A204.1 (cell line): ENCODE measurements around the gene ARFGAP1.

Source experiments
- FAIRE-seq: peaks from 2 replicates; lab custom pipeline; 2012; peaks lifted over from hg19 to GRCh38; lab: Jason Lieb, UNC

The ARFGAP1 gene

DNA sequence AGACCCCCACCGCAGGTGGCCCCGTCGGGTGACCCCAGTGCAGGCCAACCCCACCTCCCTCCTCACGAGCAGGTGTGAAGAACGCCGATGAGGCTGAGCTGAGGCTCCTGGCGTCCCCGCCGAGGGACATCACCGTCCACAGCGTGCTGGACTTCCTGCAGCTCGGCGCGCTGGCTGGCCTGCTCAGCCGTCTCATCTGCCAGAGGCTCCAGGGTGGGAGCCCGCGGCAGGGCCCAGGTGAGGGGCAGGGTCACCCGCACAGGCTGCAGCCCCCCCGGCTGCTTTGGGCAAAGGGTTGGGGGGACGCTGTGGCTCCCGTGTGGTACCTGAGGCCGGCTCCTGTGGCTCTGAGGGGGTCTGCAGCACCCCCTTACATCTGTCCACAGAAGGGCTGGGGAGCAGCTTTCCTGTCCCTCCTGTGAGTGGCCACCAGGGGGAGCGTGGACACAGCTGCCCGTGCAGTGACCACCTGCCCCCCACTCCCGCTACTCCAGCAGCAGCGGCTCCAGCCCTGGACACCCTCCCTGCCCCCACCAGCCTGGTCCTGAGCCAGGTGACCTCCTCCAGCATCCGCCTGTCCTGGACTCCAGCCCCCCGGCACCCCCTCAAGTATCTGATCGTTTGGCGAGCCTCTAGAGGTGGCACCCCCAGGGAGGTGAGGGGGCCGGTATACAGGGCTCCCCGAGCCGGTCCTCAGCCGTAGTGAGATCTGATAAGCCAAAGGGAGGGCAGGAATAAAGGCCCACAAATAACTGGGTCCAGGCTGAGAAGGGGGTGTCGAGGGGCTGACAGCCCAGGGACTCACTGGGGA lies 36.9 kb downstream of the ARFGAP1 start:
- FAIRE-seq = no peak

DNA sequence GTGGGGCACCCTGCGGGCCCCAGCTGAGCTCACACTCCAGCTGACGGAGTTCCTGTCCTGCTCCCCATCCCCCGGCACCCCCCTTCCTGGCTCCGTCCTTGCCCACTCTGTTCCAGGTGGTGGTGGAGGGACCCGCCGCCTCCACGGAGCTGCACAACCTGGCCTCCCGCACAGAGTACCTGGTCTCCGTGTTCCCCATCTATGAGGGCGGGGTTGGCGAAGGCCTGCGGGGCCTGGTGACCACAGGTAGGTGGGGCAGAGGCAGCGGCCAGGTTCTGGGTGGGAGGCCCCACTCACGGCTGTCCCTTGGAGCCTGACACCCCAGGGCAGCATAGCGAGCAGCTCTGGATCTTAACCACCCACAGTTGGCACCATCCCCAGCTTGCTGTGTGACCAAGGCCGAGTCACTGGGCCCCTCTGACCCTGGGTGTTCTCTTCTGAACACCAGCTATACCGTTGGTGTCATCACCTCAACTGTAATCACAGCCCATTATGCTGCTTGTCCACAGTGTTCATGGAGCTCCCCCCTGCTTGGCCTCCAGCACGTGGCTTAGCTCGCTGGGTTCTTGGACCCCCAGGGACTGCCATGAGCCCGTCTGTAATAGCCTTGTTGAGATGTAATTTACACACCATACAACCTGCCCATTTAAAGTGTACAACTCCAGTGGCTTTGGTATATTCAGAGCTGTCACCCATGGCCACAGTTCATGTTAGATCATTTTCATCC lies 37.8 kb downstream of the ARFGAP1 start:
- FAIRE-seq = no peak

DNA sequence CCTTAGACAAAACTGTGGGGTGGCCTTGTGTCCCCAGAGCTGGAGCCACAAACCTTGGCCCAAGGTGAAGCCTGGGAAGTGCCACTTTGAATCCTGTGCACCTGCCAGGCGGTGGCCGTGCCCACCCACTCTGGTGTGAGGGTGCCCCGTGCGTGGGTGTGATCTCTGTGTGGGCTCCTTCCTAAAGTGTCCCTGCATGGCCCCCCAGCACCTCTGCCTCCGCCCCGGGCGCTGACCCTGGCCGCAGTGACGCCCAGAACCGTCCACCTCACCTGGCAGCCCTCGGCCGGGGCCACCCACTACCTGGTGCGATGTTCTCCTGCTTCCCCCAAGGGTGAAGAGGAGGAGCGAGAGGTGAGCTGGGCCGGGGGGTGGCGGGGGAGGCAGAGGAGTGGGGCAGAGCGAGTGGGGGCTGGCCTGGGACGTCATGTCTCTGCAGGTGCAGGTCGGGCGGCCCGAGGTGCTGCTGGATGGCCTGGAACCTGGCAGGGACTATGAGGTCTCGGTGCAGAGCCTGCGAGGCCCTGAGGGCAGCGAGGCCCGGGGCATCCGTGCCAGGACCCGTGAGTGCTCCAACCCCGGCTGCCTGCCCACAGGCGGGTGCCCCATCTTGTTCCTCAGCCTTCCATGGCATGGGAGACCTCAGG lies 38.7 kb downstream of the ARFGAP1 start:
- no peak for FAIRE-seq

DNA sequence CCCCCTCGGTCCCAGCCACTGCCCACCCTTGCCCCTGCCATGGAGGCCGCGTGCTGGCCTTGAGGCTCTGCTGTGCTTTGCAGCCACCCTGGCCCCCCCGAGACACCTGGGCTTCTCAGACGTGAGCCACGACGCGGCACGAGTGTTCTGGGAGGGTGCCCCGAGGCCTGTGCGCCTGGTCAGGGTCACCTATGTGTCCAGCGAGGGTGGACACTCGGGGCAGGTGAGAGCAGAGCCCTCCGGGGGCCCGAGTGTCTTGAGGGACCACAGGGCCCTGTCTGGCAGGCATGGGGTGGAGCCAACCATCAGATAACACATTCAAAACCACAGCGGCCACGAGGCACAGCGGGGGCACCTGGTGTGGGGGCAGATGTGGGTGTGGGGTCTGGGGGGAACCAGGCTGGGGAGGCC lies 39.2 kb downstream of the ARFGAP1 start:
- FAIRE-seq = no peak

DNA sequence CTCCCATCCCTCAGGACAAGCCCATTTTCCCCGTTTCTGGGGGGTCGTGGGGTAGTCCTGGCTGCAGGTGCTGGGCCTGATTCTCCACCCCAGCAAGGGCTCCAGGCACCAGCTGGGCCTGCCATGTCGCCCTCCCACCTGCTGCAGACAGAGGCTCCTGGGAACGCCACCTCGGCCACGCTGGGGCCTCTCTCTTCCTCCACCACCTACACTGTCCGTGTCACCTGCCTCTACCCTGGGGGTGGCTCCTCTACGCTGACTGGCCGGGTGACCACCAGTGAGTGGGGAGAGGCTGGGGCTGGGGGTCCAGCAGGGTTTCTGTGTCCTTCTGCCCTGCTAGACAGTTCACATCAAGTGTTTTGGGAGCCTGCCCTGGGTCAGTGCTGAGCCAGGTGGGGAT lies 39.7 kb downstream of the ARFGAP1 start:
- FAIRE-seq = no peak

DNA sequence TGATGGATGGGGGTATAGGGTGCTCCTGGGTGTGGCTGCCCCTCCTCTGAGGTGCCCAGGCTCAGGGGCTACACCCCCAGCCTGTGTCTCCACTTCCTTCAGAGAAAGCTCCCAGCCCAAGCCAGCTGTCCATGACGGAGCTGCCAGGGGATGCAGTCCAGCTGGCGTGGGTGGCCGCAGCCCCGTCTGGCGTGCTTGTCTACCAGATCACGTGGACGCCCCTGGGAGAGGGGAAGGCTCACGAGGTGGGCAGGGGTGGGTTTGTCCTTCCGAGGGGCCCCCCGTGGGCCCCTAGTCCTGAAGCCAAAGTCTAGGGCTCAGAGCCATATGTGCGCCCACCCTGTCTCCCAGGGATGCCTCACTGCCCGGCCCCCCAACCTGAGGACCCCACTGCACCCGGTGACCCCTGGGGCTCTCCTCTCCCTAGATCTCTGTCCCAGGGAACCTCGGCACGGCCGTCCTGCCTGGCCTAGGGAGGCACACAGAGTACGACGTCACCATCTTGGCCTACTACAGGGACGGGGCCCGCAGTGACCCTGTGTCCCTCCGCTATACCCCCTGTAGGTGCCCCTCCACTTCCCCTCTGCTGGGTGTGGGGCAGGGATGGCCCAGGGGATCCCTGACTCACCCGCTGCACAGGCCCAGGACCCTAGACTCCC lies 40.2 kb downstream of the ARFGAP1 start:
- FAIRE-seq = no peak

DNA sequence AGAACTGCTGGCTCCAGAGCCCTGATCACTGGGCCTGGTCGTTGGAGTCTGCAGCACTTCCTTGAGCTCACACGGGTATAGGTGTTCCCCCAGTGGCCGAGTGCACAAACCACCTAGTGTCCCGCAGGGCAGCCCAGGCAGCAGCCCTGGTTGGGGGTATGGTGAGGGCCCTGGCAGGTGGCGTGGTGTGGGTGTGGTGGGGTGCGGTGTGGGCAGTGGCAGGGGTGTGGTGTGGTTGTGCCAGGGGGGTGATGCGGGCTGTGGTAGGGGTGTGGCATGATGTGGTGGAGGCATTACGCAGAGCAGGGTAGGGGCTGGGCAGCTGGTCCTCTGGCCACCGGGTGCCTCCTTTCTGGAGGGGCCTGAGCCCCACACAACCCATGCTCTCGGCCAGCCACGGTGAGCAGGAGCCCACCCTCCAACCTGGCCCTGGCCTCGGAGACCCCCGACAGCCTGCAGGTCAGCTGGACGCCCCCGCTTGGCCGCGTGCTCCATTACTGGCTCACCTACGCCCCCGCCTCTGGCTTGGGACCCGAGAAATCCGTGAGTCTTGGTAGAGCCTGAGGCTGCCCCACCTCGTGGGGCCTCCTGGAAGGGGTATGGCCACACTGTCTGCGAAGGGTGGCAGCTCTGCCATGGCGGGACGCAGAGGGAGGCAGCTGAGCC lies 40.9 kb downstream of the ARFGAP1 start:
- no peak for FAIRE-seq

DNA sequence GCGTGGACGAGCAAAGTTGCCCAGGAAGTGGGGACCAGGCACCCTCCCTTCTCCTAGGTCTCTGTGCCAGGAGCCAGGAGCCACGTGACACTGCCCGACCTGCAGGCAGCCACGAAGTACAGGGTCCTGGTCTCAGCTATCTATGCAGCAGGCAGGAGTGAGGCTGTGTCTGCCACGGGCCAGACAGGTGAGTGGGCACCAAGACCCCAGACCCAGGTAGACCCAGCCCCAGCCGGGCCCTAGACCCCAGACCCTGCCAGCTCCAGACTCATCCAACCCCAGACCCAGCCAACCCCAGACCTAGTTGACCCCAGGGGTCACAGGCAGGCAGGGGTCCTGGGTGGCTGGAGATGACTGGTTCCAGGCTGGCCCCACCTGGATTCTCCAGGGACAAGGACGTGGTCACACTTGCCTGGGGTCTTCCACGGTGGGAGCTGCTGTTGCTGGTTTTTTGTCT lies 41.4 kb downstream of the ARFGAP1 start:
- FAIRE-seq = no peak

DNA sequence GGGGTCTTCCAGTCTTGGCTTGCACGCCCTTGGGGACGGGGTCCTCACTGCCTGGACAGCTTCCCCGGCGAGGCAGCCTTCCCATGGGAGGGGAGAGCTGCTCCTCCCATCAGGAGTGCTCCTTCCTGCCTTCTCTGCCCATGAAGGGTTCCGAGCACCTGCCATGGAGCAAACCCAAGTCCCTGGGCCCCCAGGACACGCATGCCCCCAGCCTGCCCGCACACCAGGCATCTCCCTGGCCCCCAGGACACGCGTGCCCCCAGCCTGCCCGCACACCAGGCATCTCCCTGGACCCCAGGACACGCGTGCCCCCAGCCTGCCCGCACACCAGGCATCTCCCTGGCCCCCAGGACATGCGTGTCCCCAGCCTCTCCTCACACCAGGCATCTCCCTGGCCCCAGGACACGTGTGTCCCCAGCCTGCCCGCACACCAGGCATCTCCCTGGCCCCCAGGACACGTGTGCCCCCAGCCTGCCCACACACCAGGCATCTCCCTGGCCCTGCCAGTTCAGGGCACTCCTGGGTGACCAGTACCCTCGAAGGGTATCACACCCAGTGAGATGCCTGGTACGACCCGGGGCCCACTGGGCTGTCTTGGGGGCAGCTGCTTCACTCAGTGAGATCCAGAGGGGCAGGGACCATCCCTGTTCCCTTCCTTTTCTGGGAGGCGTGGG lies 42.1 kb downstream of the ARFGAP1 start:
- no peak for FAIRE-seq

DNA sequence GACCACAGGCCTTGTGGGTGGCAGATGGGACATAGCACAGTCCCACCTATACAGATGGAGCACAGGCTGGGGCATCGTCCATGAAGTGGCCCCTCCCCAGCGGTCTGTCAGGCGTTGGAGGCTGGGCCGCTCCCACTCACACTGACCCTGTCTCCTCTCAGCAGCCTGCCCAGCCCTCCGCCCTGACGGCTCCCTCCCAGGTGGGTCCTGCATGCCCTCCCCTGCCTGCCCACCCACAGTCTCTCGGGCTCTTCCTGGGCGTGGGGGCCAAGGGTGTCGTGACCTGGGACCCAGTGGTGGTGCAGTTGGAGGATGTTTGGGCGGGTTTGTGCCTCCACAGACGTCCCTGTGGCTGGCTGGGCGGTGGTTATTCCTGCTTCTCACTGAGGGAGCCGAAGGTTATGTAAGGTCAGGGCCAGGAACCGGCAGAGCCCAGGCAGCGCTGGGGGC lies 42.7 kb downstream of the ARFGAP1 start:
- FAIRE-seq = no peak

DNA sequence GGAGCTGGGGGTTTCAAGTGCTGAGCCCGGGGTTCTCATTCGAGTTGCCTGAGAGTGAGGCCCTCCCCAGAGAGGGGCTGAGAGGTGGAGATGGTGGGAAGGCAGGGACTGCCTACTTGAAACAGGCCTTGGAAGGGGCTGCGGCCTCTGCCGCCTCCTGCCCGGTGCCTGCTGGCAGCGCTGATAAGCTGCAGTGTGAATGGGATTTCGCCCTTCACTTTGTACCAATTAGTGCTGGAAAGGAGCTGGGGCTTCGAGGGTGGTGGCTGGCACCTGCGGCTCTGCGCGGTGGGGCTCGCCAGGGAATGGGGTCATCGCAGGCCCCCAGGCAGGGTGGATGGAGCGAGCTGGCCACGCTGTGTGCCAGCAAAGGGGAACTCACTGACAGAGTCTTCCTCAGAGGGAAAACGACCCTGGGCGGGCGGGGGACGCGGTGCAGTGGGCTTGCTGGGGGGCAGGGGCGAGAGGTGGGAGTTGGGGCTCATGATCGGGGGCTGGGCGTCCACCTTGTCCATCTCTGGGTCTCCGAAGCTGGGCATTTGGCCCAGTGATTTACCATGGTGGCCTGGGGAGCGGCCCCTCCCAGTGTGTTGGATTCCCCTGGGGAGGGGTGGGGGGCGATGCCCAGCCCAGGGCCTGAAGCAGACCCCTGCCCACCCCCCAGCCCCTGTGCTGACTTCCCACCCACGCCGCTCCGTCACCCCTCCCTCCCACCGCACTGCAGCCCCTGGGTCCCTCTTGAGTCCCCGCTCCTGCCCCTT lies 43.3 kb downstream of the ARFGAP1 start:
- no peak for FAIRE-seq

DNA sequence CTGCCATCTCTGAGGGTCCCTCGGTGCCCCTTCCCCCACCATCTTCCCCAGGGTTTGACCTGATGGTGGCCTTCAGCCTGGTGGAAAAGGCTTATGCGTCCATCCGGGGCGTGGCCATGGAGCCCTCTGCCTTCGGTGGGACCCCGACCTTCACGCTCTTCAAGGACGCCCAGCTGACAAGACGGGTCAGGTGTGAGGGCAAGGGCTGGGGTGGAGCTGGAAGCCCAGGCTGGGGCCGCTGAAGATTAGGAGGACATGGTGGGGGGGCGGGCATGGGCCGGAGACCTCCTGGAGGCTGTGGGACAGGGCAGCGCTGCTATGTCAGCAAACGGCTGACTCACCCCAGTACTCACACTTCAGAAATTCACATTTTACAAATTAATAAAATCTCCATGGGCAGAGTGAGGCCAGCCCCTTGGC lies 43.9 kb downstream of the ARFGAP1 start:
- no peak for FAIRE-seq

DNA sequence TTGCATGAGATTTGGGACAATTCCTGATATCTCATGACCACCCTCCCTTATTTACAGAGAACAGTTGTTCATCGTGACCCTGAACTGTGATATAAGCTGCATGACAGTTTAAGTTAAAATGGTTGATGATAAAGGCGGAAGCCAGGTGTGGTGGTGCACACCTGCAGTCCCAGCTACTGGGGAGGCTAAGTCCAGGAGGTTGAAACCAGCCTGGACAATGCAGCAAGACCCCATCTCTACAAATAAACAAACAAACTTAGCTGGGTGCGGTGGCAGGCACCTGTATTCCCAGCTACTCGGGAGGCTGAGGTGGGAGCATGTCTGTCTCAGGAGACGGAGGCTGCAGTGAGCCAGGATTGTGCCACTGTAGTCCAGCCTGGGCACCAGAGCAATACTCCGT lies 44.4 kb downstream of the ARFGAP1 start:
- FAIRE-seq = no peak

DNA sequence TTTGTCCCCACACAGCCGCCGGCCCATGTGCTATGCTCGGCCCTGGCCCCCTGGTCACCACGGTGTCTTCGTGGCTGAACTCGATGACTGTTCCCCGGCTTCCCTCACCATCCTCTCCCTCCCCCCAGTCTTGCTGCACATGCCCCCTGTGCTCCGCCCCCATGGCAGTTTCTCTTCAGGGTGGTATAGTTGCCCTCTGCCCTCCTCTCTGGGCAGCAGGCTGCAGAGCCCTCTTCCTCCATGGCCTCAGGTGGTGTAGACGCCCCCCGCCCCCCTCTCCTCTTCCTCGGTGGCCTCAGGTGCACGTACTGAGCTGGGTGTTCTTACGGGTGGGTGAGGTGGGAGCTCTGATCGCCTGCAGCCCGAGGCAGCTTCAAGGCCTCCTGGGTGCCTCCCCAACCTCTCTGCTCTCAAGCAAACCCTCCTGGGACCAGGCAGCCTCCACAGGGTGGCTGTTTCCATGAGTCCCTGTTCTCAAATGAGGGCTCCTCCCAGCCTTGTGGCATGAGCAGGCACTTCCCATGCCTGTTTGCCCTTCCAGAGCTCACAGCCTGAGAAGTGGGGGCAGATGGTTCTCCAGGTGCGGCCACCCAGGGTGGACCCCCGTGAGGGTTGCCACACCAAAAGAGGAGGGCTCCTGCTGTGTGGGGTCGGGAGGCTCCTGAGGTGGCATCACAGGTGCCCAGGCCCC lies 45.1 kb downstream of the ARFGAP1 start:
- FAIRE-seq = no peak

DNA sequence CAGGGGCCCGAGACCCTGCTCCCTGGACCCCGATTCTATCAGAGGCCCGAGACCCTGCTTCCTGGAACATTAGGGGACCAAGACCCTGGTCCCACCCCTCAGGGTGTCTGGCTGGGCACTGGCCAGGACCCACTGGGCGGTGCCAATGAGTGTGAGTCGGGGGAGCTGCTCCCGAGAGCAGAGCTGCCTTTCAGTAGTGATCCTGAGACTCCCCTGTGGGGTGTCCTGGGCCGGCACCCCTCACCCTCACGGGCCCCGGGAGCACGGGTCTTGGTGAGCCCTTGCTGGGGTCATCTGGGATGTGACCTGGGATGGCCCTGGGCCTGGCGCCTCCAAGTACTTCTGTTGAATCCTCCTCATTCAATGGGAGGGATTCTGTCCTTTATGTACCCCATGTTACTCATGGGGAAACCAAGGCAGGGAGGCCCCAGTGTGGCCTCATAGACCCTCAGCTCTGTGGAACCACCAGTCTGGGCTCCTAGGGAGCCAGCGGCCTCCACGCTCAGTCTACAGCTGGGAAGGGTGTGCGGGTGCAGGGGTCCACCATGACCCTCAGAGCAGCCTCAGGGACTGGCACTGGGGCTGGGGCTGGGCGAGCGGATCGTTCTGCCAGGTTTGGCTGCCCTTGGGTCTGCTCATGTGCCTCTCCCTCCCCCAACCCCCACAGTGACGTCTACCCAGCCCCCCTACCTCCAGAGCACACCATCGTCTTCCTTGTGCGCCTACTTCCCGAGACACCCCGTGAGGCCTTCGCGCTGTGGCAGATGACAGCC lies 46.0 kb downstream of the ARFGAP1 start:
- FAIRE-seq = no peak

DNA sequence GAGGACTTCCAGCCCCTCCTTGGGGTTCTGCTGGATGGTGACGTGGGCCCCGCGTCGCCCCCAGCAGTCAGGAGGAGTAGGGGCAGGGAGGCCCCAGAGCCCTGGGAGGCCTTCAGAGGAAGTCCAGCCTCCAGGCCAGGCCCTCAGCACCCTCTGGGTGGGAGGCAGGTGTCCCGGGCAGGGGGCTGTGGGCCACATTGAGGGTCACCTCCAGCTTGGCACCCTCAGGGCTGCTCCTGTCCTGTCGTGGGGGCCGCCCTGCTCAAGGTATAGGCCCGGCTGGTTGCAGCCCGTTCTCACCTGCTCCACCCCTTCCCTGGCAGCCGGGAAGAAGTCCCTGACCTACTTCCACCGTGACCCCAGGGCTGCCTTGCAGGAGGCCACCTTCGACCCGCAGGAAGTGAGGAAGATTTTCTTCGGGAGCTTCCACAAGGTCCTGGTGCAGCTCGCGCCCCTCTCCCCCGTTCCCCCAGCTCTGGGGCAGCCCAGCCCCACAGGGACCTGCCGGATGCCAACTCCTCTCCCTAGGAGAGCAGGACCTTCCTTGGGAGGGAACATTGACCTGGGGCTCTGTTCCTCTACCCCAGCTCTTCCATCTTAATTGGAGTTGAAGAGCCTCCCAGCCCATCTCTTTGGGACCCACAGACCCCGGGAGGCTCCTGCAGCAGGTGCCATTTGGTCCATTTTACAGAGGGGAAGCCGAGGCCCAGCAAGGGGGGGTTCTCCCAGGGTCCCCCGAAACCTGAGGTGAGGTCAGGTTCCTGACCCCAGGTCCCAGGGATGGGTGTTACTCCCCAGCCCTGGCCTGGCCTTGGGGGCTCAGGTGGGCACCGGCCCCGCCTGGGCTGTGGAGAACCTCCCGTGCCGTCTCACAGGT lies 46.8 kb downstream of the ARFGAP1 start:
- no peak for FAIRE-seq

DNA sequence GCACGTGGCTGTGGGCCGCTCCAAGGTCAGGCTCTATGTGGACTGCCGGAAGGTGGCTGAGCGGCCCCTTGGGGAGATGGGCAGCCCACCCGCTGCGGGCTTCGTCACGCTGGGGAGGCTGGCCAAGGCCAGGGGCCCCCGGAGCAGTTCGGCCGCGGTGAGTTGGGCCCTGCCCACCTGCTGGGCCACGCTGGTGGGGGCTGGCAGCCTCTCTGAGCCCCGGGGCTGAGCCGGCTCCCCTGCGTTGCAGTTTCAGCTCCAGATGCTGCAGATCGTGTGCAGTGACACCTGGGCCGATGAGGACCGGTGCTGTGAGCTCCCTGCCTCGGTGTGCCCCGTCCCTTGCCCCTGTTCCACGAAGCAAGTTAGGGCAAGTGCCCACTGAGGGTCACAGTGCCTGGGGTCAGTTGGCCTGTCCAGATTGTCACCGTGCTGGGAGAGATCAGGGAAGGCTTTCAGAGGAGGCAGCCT lies 47.5 kb downstream of the ARFGAP1 start:
- no peak for FAIRE-seq

DNA sequence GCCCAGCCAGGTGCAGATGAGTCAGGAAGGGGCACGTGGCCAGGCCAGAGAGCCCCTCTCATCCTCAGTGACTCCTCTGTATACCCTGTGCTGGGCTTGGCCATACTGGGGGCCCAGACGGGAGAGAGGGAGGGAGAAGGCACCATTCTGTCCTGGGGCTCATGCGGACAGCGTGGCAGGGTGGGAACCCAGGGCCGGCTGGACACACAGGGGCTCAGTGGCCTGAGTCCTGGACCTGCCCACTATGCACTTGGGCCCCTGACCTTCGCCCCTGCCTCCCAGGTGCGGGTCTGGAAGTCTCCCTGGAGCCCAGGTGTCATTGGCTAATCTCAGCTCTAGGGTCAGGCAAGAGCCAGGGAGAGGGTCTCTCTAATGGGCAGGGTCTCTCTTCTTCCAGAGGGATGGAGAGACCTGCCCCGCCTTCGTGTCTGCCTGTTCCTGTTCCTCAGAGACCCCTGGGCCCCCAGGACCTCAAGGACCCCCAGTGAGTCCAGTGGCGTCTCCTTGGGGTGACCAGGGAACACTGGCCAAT lies 48.1 kb downstream of the ARFGAP1 start:
- FAIRE-seq = no peak
